ENCODE results near the gene FXYD2. TPM values are rescaled to one million over a fixed set of nuclear protein-coding genes. Genes with fewer than 3 reads are reported as not detected.

FXYD2 gene
- total and polyA plus RNA-seq, 9 of the 15 experiments (the other 6 are each of a cell fraction or from before 2014, with no cell fraction given): not detected

- TF ChIP-seq NCOR1 (IDR thresholded peaks at IDR 0.05) (no peak), ETS1 (conservative IDR thresholded peaks at IDR 0.05; ENCODE audit: control insufficient read depth, low read depth, low read length) (no peak), HMG20A (CRISPR knock-in tag; conservative IDR thresholded peaks at IDR 0.05) (no peak), ILK (tag; IDR thresholded peaks at IDR 0.05; ENCODE audit: borderline replicate concordance, low read depth) (no peak), RFX1 (IDR thresholded peaks at IDR 0.05) (no peak), ZNF408 (CRISPR knock-in tag; IDR thresholded peaks at IDR 0.05; ENCODE audit: low read depth) (no peak), RFX5 (IDR thresholded peaks at IDR 0.05; ENCODE audit: low read depth, low read length) (no peak), TAF15 (IDR thresholded peaks at IDR 0.05; ENCODE audit: low read depth, low read length) (no peak), HEY1 (CRISPR knock-in tag; IDR thresholded peaks at IDR 0.05; ENCODE audit: borderline replicate concordance) (no peak), ZNF239 (CRISPR knock-in tag; IDR thresholded peaks at IDR 0.05) (no peak), XRCC5 (IDR thresholded peaks at IDR 0.05; ENCODE audit: low read depth, low read length) (no peak), NR1H2 (CRISPR knock-in tag; IDR thresholded peaks at IDR 0.05) (no peak), ZNF512 (tag; IDR thresholded peaks at IDR 0.05) (no peak), ZBTB11 (CRISPR knock-in tag; IDR thresholded peaks at IDR 0.05) (no peak), ARID2 (IDR thresholded peaks at IDR 0.05) (no peak), KDM4B (IDR thresholded peaks at IDR 0.05; ENCODE audit: borderline replicate concordance in 2 of 2, low read depth in 1 of 2) (no peak), HMG20B (CRISPR knock-in tag; IDR thresholded peaks at IDR 0.05) (no peak), CHD2 (IDR thresholded peaks at IDR 0.05; ENCODE audit: low read depth, low read length) (no peak), ZBTB49 (CRISPR knock-in tag; IDR thresholded peaks at IDR 0.05; ENCODE audit: borderline replicate concordance) (no peak)
Measured at GRCh38 chr11:117809236-117810055, 15.1 kb downstream of the FXYD2 start (continued).
